Prostate gland (tissue), 2 donors: ENCODE results near the gene KLHL41. TPM values are rescaled to one million over a fixed set of nuclear protein-coding genes. Genes with fewer than 3 reads are reported as not detected.

Experiments
- DNase-seq: peaks from one replicate; pipeline ENCODE4 v3.0.0-alpha.2; 2019; ENCODE audit warnings: low spot score
- H3K27ac ChIP-seq, 2 donors: fragments of 200-600 bp; sonication (generic); 2 replicates each; pipeline ENCODE4 v1.5.1; 2017 to 2019
- H3K27me3 ChIP-seq: fragments of 200-600 bp; sonication (generic); replicated peaks from 2 replicates; pipeline ENCODE4 v1.5.1; 2019; ENCODE audit not compliant: insufficient read depth
- H3K36me3 ChIP-seq, 2 donors: fragments of 200-600 bp; sonication (generic); 1 replicate in 1 of 2; 2 replicates in 1 of 2; pipeline versions ENCODE4 v1.5.1 to v1.8.1; 2017 to 2019
- H3K4me1 ChIP-seq: fragments of 200-600 bp; sonication (generic); replicated peaks from 2 replicates; pipeline ENCODE4 v1.5.1; 2019
- H3K4me3 ChIP-seq, 2 donors: fragments of 200-600 bp; sonication (generic); 2 replicates each; pipeline ENCODE4 v1.5.1; 2017 to 2019
- H3K9me3 ChIP-seq: fragments of 200-600 bp; sonication (generic); 2 replicates; pipeline ENCODE4 v1.5.1; 2017
- POLR2A ChIP-seq: fragments of 450-650 bp; IDR thresholded peaks from one replicate; pipeline ENCODE4 v1.6.1; 2016; ENCODE audit warnings: antibody characterized with exemption, mild to moderate bottlenecking
- POLR2AphosphoS5 ChIP-seq: sonication (generic); formaldehyde crosslinking; IDR thresholded peaks from one replicate; pipeline ENCODE4 v1.6.1; 2017; ENCODE audit warnings: antibody characterized with exemption
- WGBS: methylation state at CpG from one replicate; pipeline ENCODE4 v1.1.5; 2018; 5-methylcytosine and 5-hydroxymethylcytosine counted together
- intact Hi-C: fragments of 100-400 bp; cut with DNase I; formaldehyde crosslinking; loops from one replicate; pipeline ENCODE4 v1.14.2; 2022
- total RNA-seq, 2 donors: library from RNA; depleted of rRNA; stranded (reverse); fragments of >200 nt; gene quantifications; one replicate each; pipeline ENCODE4 v1.1.0, GENCODE V29; 2016
- TF ChIP-seq, protein P1 (sequence below), 4 experiments: fragments of 200-600 bp in 2 of 4; fragments of 450-650 bp in 2 of 4; sonication (generic) in 2 of 4; IDR thresholded peaks; 1 replicate in 3 of 4; 2 replicates in 1 of 4; pipeline ENCODE4 v1.5.1; 2016 to 2019; ENCODE audit warnings: antibody characterized with exemption in 4 of 4, mild to moderate bottlenecking in 2 of 4, moderate library complexity in 2 of 4

KLHL41 gene
- total RNA-seq, 2 donors from 2014 or later = 2.3 to 13.4 TPM

DNA sequence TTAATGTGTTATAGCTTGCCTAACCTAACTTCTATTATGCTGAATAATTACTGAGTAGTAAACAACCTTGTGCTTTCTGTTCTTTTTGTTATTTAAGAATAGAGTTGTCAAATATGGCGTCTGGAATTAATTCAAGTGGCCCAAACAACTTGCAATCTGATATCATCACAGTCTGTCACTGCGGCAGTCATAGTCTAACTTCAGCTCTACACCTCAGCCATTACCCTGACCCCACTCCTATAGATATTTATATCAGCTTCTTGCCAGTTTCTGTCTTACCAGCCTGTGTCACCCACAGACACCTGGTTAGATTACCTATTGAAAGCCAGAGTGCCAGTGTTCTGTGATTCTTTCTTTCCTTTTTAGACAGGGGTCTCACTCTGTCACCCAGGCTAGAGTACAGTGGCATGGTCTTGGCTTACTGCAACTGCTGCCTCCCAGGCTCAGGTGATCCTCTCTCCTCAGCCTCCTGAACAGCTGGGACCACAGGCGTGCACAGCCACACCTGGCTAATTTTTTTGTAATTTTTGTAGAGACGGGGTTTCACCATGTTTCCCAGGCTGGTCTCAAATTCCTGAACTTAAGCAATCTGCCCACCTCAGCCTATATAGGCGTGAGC is 14.1 kb upstream of the KLHL41 start:
- H3K9me3 ChIP-seq = no peaks in the 10 kb centered on the region
- no peaks in the 10 kb centered on the region for H3K27me3 ChIP-seq
- WGBS = 92% methylated on average over 5 of the region's 5 CpGs
- no peak for TF ChIP-seq POLR2A
- no peak for TF ChIP-seq POLR2AphosphoS5
- TF ChIP-seq, protein P1, sequence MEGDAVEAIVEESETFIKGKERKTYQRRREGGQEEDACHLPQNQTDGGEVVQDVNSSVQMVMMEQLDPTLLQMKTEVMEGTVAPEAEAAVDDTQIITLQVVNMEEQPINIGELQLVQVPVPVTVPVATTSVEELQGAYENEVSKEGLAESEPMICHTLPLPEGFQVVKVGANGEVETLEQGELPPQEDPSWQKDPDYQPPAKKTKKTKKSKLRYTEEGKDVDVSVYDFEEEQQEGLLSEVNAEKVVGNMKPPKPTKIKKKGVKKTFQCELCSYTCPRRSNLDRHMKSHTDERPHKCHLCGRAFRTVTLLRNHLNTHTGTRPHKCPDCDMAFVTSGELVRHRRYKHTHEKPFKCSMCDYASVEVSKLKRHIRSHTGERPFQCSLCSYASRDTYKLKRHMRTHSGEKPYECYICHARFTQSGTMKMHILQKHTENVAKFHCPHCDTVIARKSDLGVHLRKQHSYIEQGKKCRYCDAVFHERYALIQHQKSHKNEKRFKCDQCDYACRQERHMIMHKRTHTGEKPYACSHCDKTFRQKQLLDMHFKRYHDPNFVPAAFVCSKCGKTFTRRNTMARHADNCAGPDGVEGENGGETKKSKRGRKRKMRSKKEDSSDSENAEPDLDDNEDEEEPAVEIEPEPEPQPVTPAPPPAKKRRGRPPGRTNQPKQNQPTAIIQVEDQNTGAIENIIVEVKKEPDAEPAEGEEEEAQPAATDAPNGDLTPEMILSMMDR (IDR thresholded peaks at IDR 0.05) = no peak
- H3K27ac ChIP-seq = no peak overlapping the region
- H3K4me1 ChIP-seq = no peaks in the 10 kb centered on the region
- H3K4me3 ChIP-seq = no peak overlapping the region
- no peaks in the 10 kb centered on the region for H3K36me3 ChIP-seq
- no peak for DNase-seq
- intact Hi-C loops = no loop called here

DNA sequence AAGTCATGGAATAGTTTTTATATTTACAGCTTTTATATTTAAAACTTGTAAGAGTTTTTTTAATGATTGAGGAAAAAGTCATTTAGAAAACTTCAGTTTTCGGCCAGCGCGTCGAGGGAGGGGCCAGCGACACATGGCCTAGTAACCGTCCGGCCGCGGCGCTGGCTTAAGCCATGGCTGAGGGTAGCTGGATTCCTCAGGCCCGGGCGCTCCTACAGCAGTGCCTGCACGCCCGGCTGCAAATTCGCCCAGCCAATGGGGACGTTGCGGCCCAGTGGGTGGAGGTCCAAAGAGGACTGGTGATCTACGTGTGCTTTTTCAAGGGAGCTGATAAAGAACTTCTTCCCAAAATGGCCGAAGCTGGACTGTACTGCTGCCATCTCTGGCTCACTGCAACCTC is 4.9 kb upstream of the KLHL41 start:
- DNase-seq = no peak
- no peak overlapping the region for H3K4me3 ChIP-seq

DNA sequence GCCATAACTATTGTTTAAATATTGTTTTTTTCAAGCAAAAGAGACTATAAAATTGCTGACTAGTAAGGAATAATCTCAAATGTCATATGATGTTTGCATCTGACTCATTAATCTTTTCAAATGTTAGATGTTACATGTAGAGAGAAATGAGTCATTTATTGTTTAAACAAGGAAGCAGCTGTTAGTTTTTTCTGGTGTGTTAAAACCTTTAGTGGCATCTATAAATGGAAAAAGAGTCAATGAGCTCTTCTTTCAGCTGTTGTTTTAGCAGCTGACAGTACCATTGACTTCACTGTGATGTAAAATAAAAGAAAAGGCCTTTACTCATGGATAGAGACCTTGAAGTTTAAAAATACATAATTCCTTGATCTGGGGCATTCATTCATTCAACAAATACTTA is 1.8 kb upstream of the KLHL41 start:
- Histone ChIP-seq H3K4me3 (no peak overlapping the region), H3K36me3 (no peaks in the 10 kb centered on the region), H3K27me3 (no peaks in the 10 kb centered on the region), H3K4me1 (no peaks in the 10 kb centered on the region), H3K27ac (peak overlapping the region in 1 of 2 donors; percentile 38), H3K9me3 (no peaks in the 10 kb centered on the region)
- intact Hi-C loops = no loop called here
- DNase-seq = no peak
- TF ChIP-seq POLR2AphosphoS5 = peak; percentile 67
- TF ChIP-seq, protein P1 (IDR thresholded peaks at IDR 0.05) = no peak

More for the DNA sequence above, 4.9 kb upstream of the KLHL41 start:
- intact Hi-C loops = no loop called here
- Histone ChIP-seq H3K27me3 (no peaks in the 10 kb centered on the region), H3K36me3 (no peaks in the 10 kb centered on the region), H3K4me1 (no peaks in the 10 kb centered on the region), H3K9me3 (no peaks in the 10 kb centered on the region), H3K27ac (no peak overlapping the region)
- 98% methylated on average over 19 of the region's 19 CpGs for WGBS
- TF ChIP-seq POLR2AphosphoS5 = no peak
- TF ChIP-seq, protein P1 (IDR thresholded peaks at IDR 0.05) = no peak
- no peak for TF ChIP-seq POLR2A

DNA sequence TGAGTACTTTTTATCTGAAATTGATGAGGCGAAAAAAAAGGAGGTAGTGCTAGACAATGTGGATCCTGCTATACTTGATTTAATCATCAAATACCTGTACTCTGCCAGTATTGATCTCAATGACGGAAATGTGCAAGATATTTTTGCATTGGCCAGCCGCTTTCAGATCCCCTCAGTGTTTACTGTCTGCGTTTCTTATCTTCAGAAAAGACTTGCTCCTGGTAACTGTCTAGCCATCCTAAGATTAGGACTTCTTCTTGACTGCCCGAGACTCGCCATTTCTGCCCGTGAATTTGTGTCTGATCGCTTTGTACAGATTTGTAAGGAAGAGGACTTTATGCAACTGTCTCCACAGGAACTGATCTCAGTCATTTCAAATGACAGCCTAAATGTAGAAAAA is 453 bp downstream of the KLHL41 start:
- no peak overlapping the region for H3K27ac ChIP-seq
- DNase-seq = no peak
- H3K36me3 ChIP-seq = no peaks in the 10 kb centered on the region
- TF ChIP-seq, protein P1 (IDR thresholded peaks at IDR 0.05) = no peak
- TF ChIP-seq POLR2AphosphoS5 = no peak
- TF ChIP-seq POLR2A = no peak
- intact Hi-C loops = no loop called here
- no peaks in the 10 kb centered on the region for H3K4me1 ChIP-seq
- no peaks in the 10 kb centered on the region for H3K9me3 ChIP-seq
- WGBS = 95% methylated on average over 8 of the region's 8 CpGs
- no peaks in the 10 kb centered on the region for H3K27me3 ChIP-seq
- H3K4me3 ChIP-seq = no peak overlapping the region

DNA sequence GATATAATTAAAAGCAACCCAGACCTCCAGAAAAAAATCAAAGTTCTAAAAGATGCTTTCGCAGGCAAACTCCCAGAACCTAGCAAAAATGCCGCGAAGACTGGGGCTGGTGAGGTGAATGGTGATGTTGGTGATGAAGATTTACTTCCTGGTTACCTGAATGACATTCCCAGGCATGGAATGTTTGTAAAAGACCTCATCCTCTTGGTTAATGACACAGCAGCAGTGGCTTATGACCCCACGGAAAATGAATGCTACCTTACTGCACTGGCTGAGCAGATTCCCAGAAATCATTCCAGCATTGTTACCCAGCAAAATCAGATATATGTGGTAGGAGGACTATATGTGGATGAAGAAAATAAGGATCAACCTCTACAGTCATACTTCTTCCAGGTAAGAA is 994 bp downstream of the KLHL41 start:
- Histone ChIP-seq H3K27me3 (no peaks in the 10 kb centered on the region), H3K4me3 (no peak overlapping the region), H3K27ac (no peak overlapping the region), H3K4me1 (no peaks in the 10 kb centered on the region), H3K9me3 (no peaks in the 10 kb centered on the region), H3K36me3 (no peaks in the 10 kb centered on the region)
- TF ChIP-seq POLR2A (no peak), POLR2AphosphoS5 (no peak)
- TF ChIP-seq, protein P1 (IDR thresholded peaks at IDR 0.05) = no peak
- no peak for DNase-seq
- WGBS = 93% methylated on average over 4 of the region's 4 CpGs
- intact Hi-C loops = no loop called here
